Daoy (cell line): Measurements from ENCODE around the gene DNAAF3. TPM values are rescaled to one million over a fixed set of nuclear protein-coding genes. Genes with fewer than 3 reads are reported as not detected.
"Not testable (repeated sequence)": the region's sequence is repeated elsewhere in the genome, so short reads cannot be mapped to it uniquely, and the experiment has no call there.

Experiments
- DNase-seq: peaks from one replicate; pipeline ENCODE4 v3.0.0-alpha.2; 2015; ENCODE audit warnings: low read depth
- total RNA-seq: library from RNA; depleted of rRNA; stranded (reverse); fragments of >200 nt; shearing (Covaris generic); gene quantifications from 2 replicates; pipeline ENCODE4 v1.2.3, GENCODE V29; 2014; rRNA removed

Gene DNAAF3
- 3.1 and 7.1 TPM in 2 replicates for total RNA-seq

DNA sequence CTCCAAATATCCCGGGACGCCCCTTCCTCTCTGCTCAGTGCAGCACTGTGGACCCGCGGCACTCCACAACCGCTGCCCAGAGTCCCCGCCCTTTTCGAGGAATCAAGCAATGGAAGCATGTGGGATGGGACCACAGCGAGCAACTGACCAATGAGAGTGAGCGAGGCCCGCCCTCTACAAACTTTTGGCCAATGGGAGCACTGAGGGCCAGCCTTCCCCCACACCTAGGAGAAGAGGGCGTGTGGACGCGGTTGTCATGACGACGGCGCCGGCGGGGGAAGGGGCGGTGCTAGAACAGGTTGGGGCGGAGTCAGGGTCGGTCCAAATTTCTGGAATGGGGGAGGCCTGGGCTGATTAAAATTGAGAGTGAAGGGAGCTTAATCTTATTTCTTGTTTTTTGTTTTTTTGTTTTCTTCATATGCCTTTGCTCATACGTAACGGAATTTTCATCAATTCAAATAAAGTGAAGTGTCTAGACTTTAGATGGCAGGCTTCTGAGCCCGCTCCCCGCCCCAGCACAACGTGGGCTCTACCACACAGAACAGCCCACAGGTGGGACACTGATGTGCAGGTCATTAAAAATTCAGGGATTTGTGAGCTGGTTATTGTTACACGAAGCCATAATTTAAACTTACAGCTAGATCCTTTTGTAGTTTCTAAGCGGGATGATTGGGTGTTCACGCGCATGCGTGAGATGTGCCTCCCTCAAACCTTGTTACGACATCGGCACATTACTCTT lies at the start of gene DNAAF3:
Gene DNAAF3, minus strand, starts transcription at position 84 of the 739 bp plus-strand sequence. CDS start 200 bp downstream, outside the sequence.
- DNase-seq: peak; percentile 99

DNA sequence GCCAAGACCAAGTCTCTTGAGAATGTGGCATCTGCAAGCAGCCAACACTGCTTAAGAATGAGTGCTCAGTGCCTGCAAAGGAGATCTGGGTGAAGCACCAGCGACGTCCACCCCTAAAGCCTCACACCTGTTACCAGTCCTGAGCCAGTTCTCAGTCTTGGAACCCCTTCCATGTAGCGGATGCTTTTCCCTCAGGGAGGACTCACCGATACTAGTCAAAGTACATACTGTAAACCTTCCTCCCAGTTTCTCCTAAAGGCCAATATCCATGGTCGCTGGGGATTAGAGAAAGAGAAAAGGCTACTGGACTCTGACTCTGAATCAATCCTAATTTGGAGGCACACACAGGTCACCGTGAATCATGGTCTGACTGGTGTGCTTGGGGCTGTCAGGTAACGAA lies 47.1 kb upstream of the DNAAF3 start:
- DNase-seq: no peak

- no peak for DNase-seq
Measured at GRCh38 chr19:55212447-55212846, 46.0 kb upstream of the DNAAF3 start.

DNA sequence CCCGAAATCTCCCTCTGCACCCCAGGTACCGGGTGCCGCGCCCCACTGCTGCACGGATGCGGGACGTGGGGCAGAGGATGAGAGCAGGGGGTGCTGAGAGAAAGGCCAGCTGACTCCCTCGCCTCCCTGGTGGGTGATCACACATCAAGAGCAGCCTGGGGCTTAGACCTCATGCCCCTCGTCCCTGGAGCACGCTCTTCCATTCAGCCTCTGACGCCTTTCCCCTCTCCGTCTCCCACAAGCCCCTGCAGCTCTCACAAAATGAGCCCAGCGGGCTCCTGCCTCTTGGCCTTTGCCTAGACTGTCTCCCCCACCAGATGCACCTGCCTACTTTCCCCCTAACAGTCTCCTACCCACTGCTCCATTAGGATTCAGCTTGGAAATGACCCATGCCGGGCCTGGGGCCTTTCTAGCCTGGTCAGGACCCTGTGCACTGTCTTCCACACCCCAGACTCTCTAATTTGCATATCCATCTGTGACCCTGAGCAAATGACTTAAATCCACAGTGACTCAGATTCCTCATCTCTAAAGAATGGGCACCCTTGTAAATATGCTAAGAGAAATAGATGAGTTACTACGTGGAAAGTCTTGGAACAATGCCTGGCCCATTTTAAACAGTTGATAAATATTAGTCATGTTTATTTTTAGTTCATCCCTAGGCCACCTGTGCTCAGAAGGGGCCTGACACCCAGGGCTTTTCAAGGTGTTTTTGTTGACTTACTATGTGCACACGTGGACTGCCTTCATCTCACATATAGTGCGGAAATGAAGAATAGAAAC lies 43.5 kb upstream of the DNAAF3 start:
- DNase-seq: peak; percentile 81

GRCh38 chr19:55208880-55209692 lies 42.7 kb upstream of the DNAAF3 start, which contains the start of gene PTPRH:
Gene PTPRH (minus strand): TSS chr19:55209501. CDS start chr19:55209433, 68 bp downstream.
- no peak for DNase-seq

GRCh38 chr19:55206664-55207500 lies 40.5 kb upstream of the DNAAF3 start:
- DNase-seq: peak; percentile 97

DNA sequence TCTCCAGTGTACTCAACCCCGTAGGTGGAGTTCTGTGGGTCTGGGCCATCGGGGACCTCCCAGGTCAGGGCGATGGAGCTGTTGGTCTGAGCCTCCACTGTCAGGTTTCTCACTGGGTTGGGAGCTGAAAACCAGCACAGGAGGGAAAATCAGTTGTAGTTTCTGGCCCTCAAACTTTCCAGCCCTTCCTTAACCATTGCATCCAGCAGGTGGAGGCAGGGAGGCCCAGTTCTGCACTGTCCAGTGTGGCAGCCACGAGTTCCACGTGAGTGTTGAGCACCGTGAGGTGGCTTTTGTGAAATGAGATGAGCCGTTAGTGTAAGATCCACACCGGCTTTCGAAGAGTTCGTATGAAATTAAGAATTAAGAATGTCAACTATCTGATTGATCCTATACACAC lies 35.8 kb upstream of the DNAAF3 start:
- not testable (repeated sequence) for DNase-seq

DNA sequence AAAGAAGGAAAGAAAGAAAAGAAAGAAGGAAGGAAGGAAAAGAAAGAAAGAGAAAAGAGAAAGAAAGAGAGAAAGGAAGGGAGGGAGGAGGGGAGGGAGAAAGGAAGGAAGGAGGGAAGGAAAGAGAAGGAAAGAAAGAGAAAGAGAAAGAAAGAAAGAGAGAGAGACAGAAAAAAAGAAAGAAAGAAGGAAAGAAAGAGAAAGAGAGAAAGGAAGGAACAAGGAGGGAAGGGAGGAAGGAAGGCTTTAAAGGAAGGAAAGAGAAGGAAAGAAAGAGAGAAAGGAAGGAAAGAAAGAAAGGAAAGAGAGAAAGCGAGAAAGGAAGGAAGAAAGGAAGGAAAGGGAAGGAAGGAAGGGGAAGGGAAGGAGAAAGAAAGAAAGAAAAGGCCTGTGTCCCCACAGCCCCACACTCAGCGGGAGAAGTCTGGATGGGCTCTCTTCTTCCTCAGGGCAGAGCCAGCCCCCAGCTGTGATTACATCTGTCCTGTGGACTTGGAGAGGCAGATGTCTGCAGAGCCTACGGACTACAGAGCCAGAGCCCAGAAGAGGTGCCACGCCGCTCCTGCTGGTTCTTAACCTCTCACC lies 33.3 kb upstream of the DNAAF3 start:
- DNase-seq: no peak

- no peak for DNase-seq
Measured at GRCh38 chr19:55198651-55199050, 32.2 kb upstream of the DNAAF3 start.

DNA sequence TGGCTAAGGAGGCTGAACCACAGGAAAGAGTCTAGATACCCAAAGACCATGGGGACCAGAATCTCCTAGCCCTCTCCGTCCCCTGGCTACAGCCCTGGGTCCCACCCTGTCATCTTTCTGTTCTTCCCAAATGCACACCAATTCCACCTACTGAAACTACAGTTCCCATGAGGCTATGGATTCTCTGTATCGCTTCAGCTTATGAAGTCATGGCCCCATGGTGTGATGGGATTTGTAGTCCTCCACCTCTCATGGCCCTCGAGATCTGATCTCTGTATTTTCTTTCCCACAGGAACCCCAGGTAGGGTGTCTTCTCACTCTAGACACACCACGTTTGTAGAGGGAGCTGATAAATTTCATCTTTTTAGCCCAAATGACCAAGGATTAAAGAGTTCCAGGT lies 31.1 kb upstream of the DNAAF3 start:
- DNase-seq: peak; percentile 39

GRCh38 chr19:55196803-55197202 lies 30.4 kb upstream of the DNAAF3 start:
- DNase-seq: no peak

- DNase-seq: no peak
Measured at GRCh38 chr19:55193481-55193880, 27.1 kb upstream of the DNAAF3 start.

DNA sequence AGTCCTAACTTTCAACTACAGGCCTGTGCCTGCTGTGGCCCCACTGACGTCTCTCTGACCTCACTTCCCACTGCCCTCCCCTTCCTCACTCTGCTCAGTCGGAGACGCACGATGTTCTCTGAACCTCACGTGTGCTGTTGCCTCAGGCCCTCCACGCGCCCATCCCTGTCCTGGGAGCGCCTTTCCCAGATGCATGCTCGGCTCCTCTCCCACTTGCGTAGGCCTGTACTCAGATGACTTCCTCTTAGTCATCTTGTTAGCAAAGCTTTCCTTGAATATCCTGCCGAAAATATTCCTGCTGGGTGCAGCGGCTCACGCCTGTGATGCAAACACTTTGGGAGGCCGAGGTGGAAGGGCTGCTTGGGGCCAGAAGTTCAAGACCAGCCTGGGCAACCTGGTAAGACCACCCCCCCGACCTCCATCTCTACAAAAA lies 23.0 kb upstream of the DNAAF3 start:
- DNase-seq: peak; percentile 96

GRCh38 chr19:55188625-55189024 lies 22.2 kb upstream of the DNAAF3 start:
- peak; percentile 57 for DNase-seq

GRCh38 chr19:55186080-55186479 lies 19.7 kb upstream of the DNAAF3 start:
- DNase-seq: no peak

DNA sequence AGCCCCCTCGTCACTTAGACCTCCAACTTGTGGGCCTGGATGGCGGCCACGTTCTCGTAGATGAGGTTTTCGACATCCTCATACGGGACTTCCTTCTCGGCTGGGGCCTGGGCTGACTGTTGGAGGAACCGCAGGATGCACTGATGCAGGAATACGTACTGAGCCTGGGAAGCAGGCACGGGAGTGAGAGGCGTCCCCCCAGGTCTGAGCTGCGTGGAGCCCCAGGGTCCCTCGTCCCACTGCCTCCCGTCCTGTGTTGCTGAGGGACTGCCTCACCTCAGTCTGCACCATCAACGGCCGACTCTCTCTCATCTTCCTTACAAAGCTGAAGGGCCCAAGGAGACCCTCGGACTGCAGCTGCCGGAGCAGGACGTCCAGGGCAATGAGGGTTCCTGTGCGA lies 15.3 kb upstream of the DNAAF3 start:
- no peak for DNase-seq

- DNase-seq: peak; percentile 58
Measured at GRCh38 chr19:55179606-55180484, 13.4 kb upstream of the DNAAF3 start, which contains the start of gene SYT5. Gene SYT5 (minus strand): TSS chr19:55180289. CDS start chr19:55179041, 1,248 bp downstream.

DNA sequence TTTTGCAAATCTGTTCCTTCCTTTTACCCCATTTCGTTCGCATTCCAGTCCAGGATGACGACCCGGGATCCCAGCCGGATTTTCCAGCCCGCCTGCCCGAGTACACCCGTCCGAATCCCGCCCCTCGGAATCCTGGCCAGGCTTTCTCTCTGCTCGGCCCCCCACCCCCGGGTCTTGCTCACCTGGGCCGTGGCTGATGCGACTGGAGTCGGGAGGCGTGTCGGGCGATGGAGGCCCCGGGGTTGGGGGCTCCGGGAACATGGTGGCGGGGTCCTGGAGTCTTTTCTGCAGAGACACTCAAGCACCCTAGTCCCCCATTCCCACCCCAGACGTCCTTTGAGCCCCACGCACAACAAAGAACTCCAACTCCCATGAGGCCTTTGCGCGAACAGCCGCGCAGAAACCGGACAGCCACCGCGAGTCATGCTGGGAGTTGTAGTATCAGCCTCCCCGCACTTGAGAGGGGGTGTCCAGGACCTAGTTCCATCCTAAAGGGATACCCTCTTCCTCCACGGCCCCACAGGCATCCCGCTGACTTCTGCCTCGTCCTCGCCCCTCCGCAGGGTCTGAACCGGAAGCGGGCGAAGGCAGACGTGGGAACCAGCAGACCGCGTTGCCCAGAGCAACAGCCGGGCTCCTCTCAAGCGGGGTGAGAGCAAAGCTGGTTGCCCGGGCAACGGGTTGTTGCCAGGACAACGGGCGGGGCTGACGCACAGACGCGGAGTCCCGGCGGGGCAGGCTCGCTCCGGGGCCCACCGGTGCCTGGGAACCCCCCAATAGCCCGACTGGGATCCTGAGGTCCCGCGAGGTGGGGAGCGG lies 12.6 kb upstream of the DNAAF3 start:
- DNase-seq: peak; percentile 87

DNA sequence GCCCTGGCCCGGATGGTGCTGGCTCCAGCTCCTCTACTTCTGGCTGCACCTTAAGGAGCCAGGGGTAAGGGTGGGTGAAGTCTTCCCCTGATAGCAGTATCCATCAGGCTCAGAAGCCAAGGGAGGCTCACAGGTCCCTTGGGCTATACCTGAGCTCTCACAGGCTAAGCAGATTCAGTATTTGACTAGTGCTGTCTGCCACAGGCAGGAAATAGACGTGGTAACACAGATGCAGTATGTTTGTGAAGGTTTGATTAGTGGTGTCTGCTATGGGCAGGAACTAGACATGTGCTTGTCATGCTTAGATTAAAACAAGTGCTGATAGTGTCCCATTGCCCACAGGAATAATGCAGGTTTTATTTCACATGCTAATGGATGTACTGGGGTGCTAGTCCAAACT lies 9.7 kb upstream of the DNAAF3 start:
- DNase-seq: no peak
